Caki2 (cell line): ENCODE data around the gene PPM1D. TPM values are rescaled to one million over a fixed set of nuclear protein-coding genes. Genes with fewer than 3 reads are reported as not detected.
A peak's percentile ranks its signal among the peaks of the same experiment; 100 is the strongest.
"Not testable (repeated sequence)": the region's sequence is repeated elsewhere in the genome, so short reads cannot be mapped to it uniquely, and the experiment has no call there.

Experiments used
- DNase-seq: peaks from one replicate; pipeline ENCODE4 v3.0.0-alpha.2; 2015; ENCODE audit warnings: low read depth
- in situ Hi-C: cut with HindIII; loops from 2 replicates; pipeline ENCODE4 v1.10.0; 2016; ENCODE audit warnings: low sequenced_read_pairs, low pct_unique_long_range_greater_than_20kb, mixed read lengths
- total RNA-seq: library from RNA; depleted of rRNA; stranded (reverse); fragments of >200 nt; shearing (Covaris generic); gene quantifications from 2 replicates; pipeline ENCODE4 v1.2.3, GENCODE V29; 2014; ENCODE audit warnings: low replicate concordance; rRNA removed

PPM1D gene
- total RNA-seq = 6.9 and 18.2 TPM in 2 replicates

DNA sequence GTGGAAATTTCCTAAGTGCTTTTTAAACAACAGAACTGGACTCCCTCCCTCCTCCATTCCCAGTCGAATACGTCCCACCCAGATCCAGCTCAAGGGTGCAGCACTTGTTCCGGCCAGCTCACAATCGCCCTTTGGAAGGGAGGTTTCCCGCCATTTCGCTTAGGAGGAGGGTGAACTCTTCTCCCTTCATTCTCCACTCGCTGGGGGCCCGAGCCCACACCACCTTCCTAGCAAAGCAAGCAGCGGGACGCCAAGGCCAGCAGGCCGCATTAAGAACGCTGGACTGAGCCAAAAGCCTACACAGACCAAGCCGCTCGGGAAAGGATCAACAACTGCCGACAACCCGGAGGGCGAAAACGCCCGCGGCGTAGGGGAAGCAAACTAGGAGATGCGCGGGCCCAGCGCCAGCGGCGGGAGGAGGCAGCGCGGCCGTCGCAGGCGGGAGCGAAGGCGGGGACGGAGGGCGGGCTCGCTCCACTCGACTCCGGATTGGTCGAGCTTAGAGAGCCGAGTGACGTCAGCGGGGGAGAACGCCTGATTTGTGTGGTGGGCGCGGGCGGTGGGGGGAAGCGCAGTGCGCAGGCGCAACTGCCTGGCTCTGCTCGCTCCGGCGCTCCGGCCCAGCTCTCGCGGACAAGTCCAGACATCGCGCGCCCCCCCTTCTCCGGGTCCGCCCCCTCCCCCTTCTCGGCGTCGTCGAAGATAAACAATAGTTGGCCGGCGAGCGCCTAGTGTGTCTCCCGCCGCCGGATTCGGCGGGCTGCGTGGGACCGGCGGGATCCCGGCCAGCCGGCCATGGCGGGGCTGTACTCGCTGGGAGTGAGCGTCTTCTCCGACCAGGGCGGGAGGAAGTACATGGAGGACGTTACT lies at the start of gene PPM1D:
PPM1D (plus strand) TSS at position 574 of the 870 bp plus-strand sequence; CDS start at position 796, 222 bp downstream.
- DNase-seq = peak; percentile 98
- in situ Hi-C loops = no loop called here

DNA sequence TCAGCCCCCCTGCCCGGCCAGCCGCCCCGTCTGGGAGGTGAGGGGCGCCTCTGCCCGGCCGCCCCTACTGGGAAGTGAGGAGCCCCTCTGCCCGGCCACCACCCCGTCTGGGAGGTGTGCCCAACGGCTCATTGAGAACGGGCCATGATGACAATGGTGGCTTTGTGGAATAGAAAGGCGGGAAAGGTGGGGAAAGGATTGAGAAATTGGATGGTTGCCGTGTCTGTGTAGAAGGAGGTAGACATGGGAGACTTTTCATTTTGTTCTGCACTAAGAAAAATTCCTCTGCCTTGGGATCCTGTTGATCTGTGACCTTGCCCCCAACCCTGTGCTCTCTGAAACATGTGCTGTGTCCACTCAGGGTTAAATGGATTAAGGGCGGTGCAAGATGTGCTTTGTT lies 47.7 kb upstream of the PPM1D start:
- DNase-seq, in situ Hi-C loops: not testable (repeated sequence)

GRCh38 chr17:60554377-60554788 lies 45.6 kb upstream of the PPM1D start:
- peak; percentile 33 for DNase-seq

GRCh38 chr17:60555786-60556185 lies 44.2 kb upstream of the PPM1D start:
- in situ Hi-C loops = no loop called here
- no peak for DNase-seq

More at GRCh38 chr17:60554377-60554788, 45.6 kb upstream of the PPM1D start:
- in situ Hi-C loops = no loop called here

DNA sequence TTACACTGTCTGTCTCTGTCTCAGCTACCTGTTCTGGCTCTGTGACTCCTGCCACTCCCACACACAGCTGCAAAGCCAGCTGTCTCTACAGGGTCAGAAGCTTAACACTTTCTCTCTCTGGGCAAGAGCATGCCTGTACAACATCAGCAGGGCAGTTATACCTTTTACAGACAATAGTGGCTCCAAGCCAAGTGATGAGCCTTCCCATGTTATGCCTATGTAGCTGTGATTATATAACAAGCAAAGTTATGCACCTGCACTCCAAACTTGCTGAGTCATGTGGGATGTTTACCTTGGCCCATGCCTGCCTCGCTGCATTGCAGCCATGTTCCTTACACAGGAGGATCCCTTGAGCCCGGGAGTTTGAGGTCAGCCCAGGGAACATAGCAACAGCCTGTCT lies 42.2 kb upstream of the PPM1D start:
- DNase-seq = peak; percentile 37
- in situ Hi-C loops = no loop called here

GRCh38 chr17:60559659-60559994 lies 40.4 kb upstream of the PPM1D start:
- DNase-seq = no peak

GRCh38 chr17:60559995-60560859 lies 39.8 kb upstream of the PPM1D start:
- in situ Hi-C loops = no loop called here
- no peak for DNase-seq

More at GRCh38 chr17:60559659-60559994, 40.4 kb upstream of the PPM1D start:
- in situ Hi-C loops = no loop called here

- in situ Hi-C loops = no loop called here
- DNase-seq = no peak
Measured at GRCh38 chr17:60560860-60561257, 39.1 kb upstream of the PPM1D start.

DNA sequence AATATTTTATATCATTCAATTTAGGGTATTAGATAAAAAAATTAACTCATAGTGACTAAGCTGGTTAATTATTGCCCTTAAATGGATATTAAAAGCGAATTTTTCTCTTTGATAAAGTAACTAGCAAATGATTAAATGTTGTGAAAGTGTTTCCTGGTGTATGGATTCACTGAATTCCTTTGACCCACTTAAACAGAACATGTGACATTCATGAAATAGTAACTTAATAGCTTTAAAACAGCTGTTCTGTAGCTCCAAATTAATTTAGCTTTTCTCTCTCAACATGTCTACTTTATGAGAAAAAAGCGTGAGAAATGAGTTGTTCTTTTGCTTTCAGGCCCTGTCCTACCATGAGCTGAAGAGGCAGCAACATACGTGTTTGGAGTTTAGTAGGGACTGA lies 37.6 kb upstream of the PPM1D start:
- DNase-seq = no peak
- in situ Hi-C loops = no loop called here

GRCh38 chr17:60563743-60564142 lies 36.2 kb upstream of the PPM1D start:
- DNase-seq = peak; percentile 32
- in situ Hi-C loops = no loop called here

- no peak for DNase-seq
- in situ Hi-C loops = no loop called here
Measured at GRCh38 chr17:60565233-60565632, 34.8 kb upstream of the PPM1D start.

DNA sequence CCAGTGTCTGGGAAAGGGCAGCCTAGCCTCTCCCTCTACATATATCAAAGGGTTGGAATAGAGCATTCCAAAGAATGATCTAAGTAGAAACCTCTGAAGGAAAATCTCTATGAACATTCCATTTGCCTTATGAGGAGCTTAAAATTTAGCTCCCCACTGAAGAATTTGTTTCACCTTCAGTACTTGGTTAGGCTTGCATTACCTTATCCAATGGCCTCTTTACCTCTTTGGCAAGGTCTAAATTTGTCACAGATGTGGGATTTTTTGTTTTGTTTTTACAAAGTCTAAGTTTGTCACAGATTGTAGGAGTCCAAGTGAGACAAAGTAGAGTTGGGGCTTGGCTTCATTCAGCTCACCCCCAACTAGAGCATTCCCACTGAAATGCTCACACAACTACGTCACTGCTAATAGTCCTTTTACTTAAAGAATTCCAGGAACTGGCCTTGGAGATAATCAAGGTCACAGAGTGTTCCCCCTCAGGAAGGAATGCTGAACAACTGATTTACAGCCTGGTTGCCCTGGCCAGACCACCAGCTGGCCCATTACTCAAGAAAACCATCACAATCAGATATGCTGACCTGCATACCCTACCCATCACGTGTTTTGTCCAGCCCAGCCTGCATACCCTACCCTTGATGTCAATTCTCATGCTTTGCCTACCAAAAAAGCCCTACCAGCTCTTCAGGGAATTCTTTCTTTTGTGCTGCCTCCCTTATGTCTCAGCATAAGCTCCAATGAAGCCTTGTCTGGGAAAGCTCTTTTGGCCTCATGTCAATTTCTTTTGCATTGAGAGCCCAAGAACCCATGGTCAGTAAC lies 26.5 kb upstream of the PPM1D start:
- no peak for DNase-seq
- in situ Hi-C loops = no loop called here

DNA sequence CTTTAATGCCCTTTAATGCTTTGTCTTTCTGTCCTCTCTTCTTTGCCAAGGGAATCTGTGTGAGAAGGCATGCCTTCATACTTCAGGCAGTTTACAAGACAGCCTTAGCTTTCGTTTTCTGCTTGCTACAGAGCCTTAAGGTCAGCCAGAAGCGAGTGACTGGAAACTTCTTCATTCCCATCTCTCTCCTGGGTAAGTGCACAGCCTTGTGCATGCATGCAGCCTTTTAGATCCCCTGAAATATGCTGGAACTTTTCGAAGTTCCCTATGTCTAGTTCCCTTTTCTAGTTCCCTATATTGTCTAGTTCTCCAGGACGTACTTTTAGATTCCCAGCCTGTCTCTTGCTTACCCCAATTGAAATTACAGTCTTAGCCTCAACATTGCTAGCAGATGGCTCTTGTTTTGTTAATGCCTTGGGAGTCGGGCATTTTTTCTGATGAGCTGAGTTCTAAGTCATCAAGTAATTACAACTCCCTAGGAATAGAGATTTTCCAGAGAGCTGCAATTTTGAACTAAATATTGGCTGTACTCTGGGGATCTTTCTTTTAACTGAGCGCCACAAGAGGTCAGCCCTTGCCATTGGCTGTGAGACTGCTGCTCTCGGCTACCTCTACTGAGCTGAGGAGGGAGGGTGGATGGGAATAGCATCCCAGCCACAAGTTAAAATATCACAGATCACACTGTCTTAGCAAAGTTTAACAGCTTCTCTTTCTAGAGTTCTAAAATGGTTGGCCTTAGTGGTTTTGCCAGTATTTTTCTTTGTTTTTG lies 22.7 kb upstream of the PPM1D start:
- in situ Hi-C loops = no loop called here
- DNase-seq = peak; percentile 33

- no peak for DNase-seq
- in situ Hi-C loops = no loop called here
Measured at GRCh38 chr17:60579090-60579489, 20.9 kb upstream of the PPM1D start.

DNA sequence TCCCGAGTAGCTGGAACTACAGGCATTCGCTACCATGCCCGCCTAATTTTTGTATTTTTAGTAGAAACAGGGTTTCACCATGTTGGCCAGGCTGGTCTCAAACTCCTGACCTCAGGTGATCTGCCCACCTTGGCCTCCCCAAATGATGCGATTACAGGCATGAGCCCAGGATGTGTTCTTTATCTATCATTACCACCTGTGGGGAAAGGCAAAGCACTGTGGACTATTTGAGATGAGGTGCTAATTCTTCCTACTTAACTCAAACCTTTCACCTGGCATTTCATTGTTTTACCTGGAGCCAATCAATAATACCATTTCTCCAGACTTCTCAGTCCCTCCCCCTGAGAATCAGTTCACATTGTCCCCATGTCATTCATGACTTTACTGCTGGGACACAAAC lies 20.4 kb upstream of the PPM1D start:
- in situ Hi-C loops = no loop called here
- no peak for DNase-seq

GRCh38 chr17:60583008-60583407 lies 17.0 kb upstream of the PPM1D start:
- DNase-seq = no peak
- in situ Hi-C loops = no loop called here

DNA sequence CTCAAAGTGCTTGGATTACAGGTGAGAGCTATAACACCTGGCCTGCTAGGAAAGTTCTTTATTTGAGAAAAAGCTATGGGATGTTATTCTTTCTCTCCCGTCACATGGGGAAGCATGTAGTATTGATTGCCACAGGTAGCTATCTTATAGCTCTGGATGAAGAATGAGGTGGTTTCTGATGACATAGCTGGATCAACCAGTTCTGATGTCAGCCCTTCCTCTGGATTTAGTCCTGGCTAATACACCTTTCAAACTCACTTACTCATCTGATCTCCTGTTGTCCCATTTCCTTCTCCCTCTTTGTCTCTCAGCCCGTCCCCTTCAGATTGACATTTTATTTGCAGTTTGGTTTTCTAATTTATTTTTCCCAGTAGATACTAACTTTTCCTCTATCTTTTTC lies 14.1 kb upstream of the PPM1D start:
- in situ Hi-C loops = no loop called here
- DNase-seq = no peak
